Smooth muscle cell (in vitro differentiated cells): ENCODE results near the gene ACSF3. TPM values are rescaled to one million over a fixed set of nuclear protein-coding genes. Genes with fewer than 3 reads are reported as not detected.

Source experiments
- DNase-seq: peaks from one replicate; lab custom pipeline; 2025; ENCODE audit not compliant: unreplicated experiment; lab: John Stamatoyannopoulos, UW
- H2AFZ ChIP-seq: fragments of 200-600 bp; sonication (generic); 2 replicates; pipeline ENCODE4 v1.6.0; 2016; ENCODE audit warnings: antibody characterized with exemption, low read depth, mild to moderate bottlenecking
- H3F3A ChIP-seq: fragments of 200-600 bp; sonication (generic); 2 replicates; pipeline ENCODE4 v1.6.0; 2017; ENCODE audit warnings: antibody characterized with exemption, low read depth
- H3K27ac ChIP-seq: fragments of 200-600 bp; sonication (generic); 2 replicates; pipeline ENCODE4 v1.5.1; 2016; ENCODE audit warnings: low read depth, mild to moderate bottlenecking
- H3K27me3 ChIP-seq: fragments of 200-600 bp; sonication (generic); 2 replicates; pipeline ENCODE4 v1.6.1; 2016; ENCODE audit warnings: low read depth, mild to moderate bottlenecking
- H3K36me3 ChIP-seq: fragments of 200-600 bp; sonication (generic); 2 replicates; pipeline ENCODE4 v1.5.1; 2016; ENCODE audit warnings: low read depth
- H3K4me1 ChIP-seq: fragments of 200-600 bp; sonication (generic); 2 replicates; pipeline ENCODE4 v1.5.1; 2016; ENCODE audit warnings: low read depth
- H3K4me2 ChIP-seq: fragments of 200-600 bp; sonication (generic); 2 replicates; pipeline ENCODE4 v1.6.0; 2016; ENCODE audit warnings: mild to moderate bottlenecking
- H3K4me3 ChIP-seq: fragments of 200-600 bp; sonication (generic); 2 replicates; pipeline ENCODE4 v1.5.1; 2016; ENCODE audit warnings: mild to moderate bottlenecking
- H3K79me2 ChIP-seq: fragments of 200-600 bp; sonication (generic); 2 replicates; pipeline ENCODE4 v1.6.0; 2016; ENCODE audit warnings: low read depth, mild to moderate bottlenecking
- H3K9ac ChIP-seq: fragments of 200-600 bp; sonication (generic); 2 replicates; pipeline ENCODE4 v1.6.0; 2016; ENCODE audit warnings: low read depth
- H3K9me3 ChIP-seq: fragments of 200-600 bp; sonication (generic); replicated peaks from 2 replicates; pipeline ENCODE4 v1.5.1; 2016; ENCODE audit warnings: low read depth
- H4K20me1 ChIP-seq: fragments of 200-600 bp; sonication (generic); 2 replicates; pipeline ENCODE4 v1.6.0; 2016; ENCODE audit warnings: low read depth
- WGBS: methylation state at CpG from one replicate; pipeline ENCODE4 v1.1.7; 2016; ENCODE audit warnings: low lambda C conversion rate; 5-methylcytosine and 5-hydroxymethylcytosine counted together
- polyA plus RNA-seq: library from polyadenylated mRNA; unstranded; fragments of >200 nt; fragmentation: Nextera tagmentation; extraction: Ambion mirVana; gene quantifications from 2 replicates; pipeline ENCODE4 v1.2.1, GENCODE V29; 2016
- total RNA-seq: library from RNA; depleted of rRNA; stranded (reverse); fragments of >200 nt; gene quantifications from 2 replicates; pipeline ENCODE4 v1.2.3, GENCODE V29; 2014
- TF ChIP-seq, protein P1 (sequence below): fragments of 200-600 bp; sonication (generic); IDR thresholded peaks from 2 replicates; pipeline ENCODE4 v1.5.1; 2017; ENCODE audit warnings: borderline replicate concordance, mild to moderate bottlenecking, antibody characterized with exemption; ENCODE audit not compliant: insufficient read depth, poor library complexity, severe bottlenecking

ACSF3 gene
- total and polyA plus RNA-seq, 2 experiments from 2014 or later = 13.6 to 15.1 TPM

DNA sequence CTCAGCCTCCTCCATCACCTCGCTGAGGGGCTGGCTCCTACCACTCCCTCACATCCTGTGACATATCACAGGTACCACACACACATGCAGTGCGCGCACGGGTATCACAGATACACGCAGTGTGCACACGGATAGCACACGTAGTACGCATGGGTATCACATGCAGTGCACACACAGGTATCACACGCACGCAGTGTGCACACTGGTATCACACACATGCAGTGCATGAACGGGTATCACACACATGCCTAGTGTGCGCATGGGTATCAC is 30.1 kb downstream of the ACSF3 start:
- Histone ChIP-seq H4K20me1 (no peaks in the 10 kb centered on the region), H2AFZ (no peak overlapping the region), H3K4me3 (no peak overlapping the region), H3K36me3 (no peaks in the 10 kb centered on the region), H3K9me3 (no peaks in the 10 kb centered on the region), H3K4me1 (no peaks in the 10 kb centered on the region), H3K27me3 (no peaks in the 10 kb centered on the region), H3K79me2 (no peaks in the 10 kb centered on the region), H3K9ac (no peak overlapping the region), H3K27ac (no peak overlapping the region), H3K4me2 (no peak overlapping the region), H3F3A (no peaks in the 10 kb centered on the region)
- 96% methylated on average over 12 of the region's 12 CpGs for WGBS
- TF ChIP-seq, protein P1, sequence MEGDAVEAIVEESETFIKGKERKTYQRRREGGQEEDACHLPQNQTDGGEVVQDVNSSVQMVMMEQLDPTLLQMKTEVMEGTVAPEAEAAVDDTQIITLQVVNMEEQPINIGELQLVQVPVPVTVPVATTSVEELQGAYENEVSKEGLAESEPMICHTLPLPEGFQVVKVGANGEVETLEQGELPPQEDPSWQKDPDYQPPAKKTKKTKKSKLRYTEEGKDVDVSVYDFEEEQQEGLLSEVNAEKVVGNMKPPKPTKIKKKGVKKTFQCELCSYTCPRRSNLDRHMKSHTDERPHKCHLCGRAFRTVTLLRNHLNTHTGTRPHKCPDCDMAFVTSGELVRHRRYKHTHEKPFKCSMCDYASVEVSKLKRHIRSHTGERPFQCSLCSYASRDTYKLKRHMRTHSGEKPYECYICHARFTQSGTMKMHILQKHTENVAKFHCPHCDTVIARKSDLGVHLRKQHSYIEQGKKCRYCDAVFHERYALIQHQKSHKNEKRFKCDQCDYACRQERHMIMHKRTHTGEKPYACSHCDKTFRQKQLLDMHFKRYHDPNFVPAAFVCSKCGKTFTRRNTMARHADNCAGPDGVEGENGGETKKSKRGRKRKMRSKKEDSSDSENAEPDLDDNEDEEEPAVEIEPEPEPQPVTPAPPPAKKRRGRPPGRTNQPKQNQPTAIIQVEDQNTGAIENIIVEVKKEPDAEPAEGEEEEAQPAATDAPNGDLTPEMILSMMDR = no peak
- no peak for DNase-seq

DNA sequence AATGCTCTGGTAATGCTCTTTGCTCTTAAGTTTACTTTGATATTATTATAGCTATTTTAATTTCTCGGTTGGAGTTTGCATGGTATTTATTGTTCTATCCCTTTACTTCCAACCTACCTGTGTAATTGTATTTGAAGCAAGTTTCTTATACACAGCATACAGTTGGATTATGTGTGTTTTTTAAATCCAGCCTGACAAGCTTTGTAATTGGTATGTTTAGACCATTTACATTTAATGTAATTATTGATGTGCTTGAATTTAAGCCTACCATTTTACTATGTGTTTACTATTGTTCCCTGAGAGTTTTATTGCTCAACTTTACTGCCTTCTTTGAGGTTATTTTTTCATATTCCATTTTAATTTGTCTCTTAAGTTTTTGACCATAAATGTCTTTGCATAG is 35.7 kb downstream of the ACSF3 start:
- Histone ChIP-seq H3K9ac (no peak overlapping the region), H3K4me2 (no peak overlapping the region), H2AFZ (no peak overlapping the region), H3K36me3 (peaks cover 6% of the 10 kb centered on the region), H3K27ac (no peak overlapping the region), H3K27me3 (no peaks in the 10 kb centered on the region), H3K4me3 (no peak overlapping the region), H3K79me2 (no peaks in the 10 kb centered on the region), H3F3A (no peaks in the 10 kb centered on the region), H4K20me1 (no peaks in the 10 kb centered on the region), H3K4me1 (no peaks in the 10 kb centered on the region), H3K9me3 (no peaks in the 10 kb centered on the region)
- TF ChIP-seq, protein P1 = no peak
- WGBS = 97% methylated on average over 1 of the region's 1 CpG
- DNase-seq = no peak

DNA sequence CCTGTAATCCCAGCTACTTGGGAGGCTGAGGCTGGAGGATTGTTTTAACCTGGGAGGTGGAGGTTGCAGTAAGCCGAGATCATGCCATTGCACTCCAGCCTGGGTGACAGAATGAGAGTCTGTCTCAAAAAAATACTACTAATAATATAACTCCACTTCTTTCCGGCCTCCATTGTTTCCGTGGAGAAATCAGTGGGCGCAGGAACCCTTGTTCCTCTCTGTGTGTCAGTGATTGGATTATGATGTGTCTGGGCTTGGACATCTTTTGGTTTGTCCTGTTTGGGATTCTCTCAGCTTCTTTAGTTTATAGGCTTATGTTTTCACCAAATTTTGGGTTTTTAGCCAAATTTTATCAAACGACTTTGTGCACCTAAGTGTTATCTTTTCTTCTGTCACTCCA is 36.8 kb downstream of the ACSF3 start:
- no peaks in the 10 kb centered on the region for H3K79me2 ChIP-seq
- H3K9me3 ChIP-seq = no peaks in the 10 kb centered on the region
- H3K4me1 ChIP-seq = no peaks in the 10 kb centered on the region
- H3K36me3 ChIP-seq = peaks cover 6% of the 10 kb centered on the region
- no peak overlapping the region for H2AFZ ChIP-seq
- no peak overlapping the region for H3K4me3 ChIP-seq
- no peaks in the 10 kb centered on the region for H3F3A ChIP-seq
- H3K4me2 ChIP-seq = no peak overlapping the region
- DNase-seq = no peak
- no peak overlapping the region for H3K9ac ChIP-seq
- H3K27me3 ChIP-seq = no peaks in the 10 kb centered on the region
- no peaks in the 10 kb centered on the region for H4K20me1 ChIP-seq
- no peak overlapping the region for H3K27ac ChIP-seq
- TF ChIP-seq, protein P1 = no peak
- 95% methylated on average over 5 of the region's 5 CpGs for WGBS

DNA sequence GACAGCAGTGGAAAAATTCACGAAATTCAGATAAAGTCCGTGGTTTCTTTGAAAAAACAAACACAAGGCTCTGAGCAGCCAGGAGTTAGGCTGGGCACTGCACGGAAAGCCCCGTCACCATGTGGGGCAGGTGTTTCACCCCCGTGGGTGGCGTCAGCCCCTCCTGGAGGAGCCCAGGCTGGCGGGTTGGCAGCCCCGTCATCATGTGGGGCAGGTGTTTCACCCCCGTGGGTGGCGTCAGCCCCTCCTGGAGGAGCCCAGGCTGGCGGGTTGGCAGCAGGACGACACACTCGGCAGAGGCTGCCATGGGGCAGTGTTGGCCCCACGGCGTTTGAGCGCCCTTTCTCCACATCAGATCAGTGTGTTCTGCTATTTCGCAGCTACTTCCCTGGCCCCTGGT is 38.1 kb downstream of the ACSF3 start:
- H3K9ac ChIP-seq = no peak overlapping the region
- no peak overlapping the region for H2AFZ ChIP-seq
- no peak overlapping the region for H3K4me2 ChIP-seq
- H3K4me1 ChIP-seq = no peaks in the 10 kb centered on the region
- no peaks in the 10 kb centered on the region for H4K20me1 ChIP-seq
- TF ChIP-seq, protein P1 = no peak
- H3K27ac ChIP-seq = no peak overlapping the region
- no peak for DNase-seq
- H3K9me3 ChIP-seq = no peaks in the 10 kb centered on the region
- no peaks in the 10 kb centered on the region for H3K27me3 ChIP-seq
- H3F3A ChIP-seq = no peaks in the 10 kb centered on the region
- H3K79me2 ChIP-seq = no peaks in the 10 kb centered on the region
- 93% methylated on average over 17 of the region's 17 CpGs for WGBS
- H3K4me3 ChIP-seq = no peak overlapping the region
- H3K36me3 ChIP-seq = peaks cover 6% of the 10 kb centered on the region
